SK-MEL-5 (cell line): Measurements from ENCODE around the gene FRMD4A. TPM values are rescaled to one million over a fixed set of nuclear protein-coding genes. Genes with fewer than 3 reads are reported as not detected.
A peak's percentile ranks its signal among the peaks of the same experiment; 100 is the strongest.

Experiments used
- DNase-seq: peaks from one replicate; pipeline ENCODE4 v3.0.0-alpha.2; 2016; ENCODE audit warnings: low read depth, low spot score
- in situ Hi-C: cut with HindIII; loops from 2 replicates; pipeline ENCODE4 v1.10.0; 2016; ENCODE audit warnings: low sequenced_read_pairs, high pct_unique_total_duplicates, low pct_unique_long_range_greater_than_20kb
- total RNA-seq: library from RNA; depleted of rRNA; stranded (reverse); fragments of >200 nt; shearing (Covaris generic); gene quantifications from 2 replicates; pipeline ENCODE4 v1.2.3, GENCODE V29; 2014

FRMD4A gene
- total RNA-seq, 1 experiment from 2014 or later = 9.9 TPM

GRCh38 chr10:13695588-13695987 is 635.1 kb downstream of the FRMD4A start:
- in situ Hi-C loops = no loop called here
- no peak for DNase-seq

GRCh38 chr10:13693783-13694700 is 636.7 kb downstream of the FRMD4A start:
- in situ Hi-C loops = no loop called here
- no peak for DNase-seq

DNA sequence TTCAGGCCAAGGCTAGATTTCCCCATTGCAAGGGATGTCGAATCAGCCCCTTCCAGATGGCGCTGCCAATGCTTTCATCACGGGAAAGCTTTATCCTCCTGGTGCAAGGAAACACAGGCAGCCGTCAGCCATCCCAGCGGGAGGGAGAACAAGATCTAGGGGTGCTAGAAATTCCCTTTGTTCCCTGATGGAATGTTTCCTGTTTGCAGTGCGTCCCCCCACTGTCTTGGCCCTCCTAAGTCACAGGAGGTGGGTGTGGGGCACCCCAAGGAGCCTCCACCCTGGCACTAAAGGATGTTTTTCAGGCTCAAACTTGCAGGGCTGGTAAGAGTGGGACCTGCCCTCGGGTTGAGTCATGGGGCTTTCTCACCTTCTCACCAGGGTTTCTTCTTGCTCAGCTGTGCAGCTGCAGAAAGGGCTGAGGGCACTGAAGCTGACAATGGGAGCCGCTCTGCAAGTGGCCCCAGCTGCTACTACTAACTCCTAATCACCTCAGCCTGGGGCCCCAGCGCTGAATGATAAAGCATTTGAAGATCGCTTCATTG is 640.4 kb downstream of the FRMD4A start:
- in situ Hi-C loops = no loop called here
- no peak for DNase-seq

GRCh38 chr10:13686331-13686752 is 644.4 kb downstream of the FRMD4A start:
- no peak for DNase-seq
- in situ Hi-C loops = no loop called here

DNA sequence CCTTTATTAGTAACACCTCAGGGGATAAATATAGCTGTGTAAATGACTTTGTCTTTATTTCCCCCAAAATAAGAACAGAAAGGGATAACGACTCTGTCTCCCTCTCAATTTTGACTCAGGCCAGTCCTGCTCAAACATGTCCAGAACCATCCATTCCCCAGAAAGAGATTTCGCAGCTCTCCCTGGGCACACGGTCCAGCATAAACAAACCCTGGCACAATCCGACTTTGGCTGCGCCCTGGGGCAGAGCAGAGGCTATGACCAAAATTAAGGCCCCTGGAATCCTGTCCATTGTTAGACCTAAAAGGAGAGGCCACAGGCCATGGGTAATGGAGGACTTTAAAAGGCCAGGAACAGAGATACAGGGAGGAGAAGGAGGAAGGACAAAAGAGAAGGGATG is 644.8 kb downstream of the FRMD4A start:
- DNase-seq = no peak
- in situ Hi-C loops = no loop called here

DNA sequence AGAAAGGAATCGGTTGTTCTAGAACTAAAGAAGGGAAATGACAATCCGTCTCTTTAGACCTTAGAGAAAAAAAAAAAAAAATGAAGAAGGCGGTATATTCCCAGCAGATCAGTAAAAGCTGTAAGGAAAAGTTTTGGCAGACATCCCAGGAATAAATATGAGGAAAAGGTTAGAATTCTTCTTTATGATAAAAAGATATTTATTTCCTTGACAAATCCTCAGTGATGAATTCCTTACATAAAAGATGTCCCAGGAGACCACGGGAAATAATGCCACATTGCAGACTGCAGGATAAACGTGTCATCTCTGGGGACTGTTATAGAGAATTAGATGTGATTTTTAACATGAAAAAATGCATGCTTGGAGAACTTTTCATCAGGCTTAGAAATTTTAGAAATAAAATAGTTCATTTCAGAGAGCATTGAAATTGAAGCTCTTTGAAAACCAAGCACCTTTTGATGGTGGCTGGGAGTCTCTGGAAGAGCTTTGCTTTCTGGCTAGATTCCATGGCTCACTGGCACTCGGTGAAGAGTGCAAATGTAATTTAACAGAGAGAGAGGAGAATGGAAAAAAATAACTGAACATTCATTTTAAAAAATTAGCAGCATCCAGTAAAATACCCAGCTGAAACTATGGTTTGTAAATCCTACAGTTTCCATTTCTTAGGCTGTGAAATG is 645.8 kb downstream of the FRMD4A start:
- DNase-seq = no peak
- in situ Hi-C loops = no loop called here

GRCh38 chr10:13684252-13684791 is 646.4 kb downstream of the FRMD4A start:
- in situ Hi-C loops = no loop called here
- DNase-seq = peak; percentile 97

- no peak for DNase-seq
- in situ Hi-C loops = no loop called here
These were observed 647.7 kb downstream of the FRMD4A start for GRCh38 chr10:13683017-13683416.

- no peak for DNase-seq
- in situ Hi-C loops = no loop called here
These were observed 648.8 kb downstream of the FRMD4A start for GRCh38 chr10:13681960-13682359.

DNA sequence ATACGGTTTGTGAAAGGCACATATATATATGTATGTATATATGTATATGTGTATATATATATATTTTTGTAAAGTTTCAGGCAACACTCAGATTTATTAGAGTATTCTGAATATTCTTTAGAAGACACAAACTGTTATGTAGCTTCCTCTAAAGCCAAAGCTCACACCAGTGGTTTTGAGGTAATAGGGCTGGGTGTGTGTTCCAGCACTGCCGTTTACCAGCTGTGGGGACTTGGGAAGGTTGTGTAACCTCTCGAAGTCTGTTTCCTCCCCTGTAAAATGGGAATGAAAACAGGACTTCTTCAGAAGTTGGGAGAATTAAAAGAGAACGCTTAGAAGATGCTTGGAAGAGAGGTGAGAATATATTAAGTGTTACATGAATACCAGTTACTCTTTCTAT is 649.2 kb downstream of the FRMD4A start:
- DNase-seq = no peak
- in situ Hi-C loops = no loop called here

DNA sequence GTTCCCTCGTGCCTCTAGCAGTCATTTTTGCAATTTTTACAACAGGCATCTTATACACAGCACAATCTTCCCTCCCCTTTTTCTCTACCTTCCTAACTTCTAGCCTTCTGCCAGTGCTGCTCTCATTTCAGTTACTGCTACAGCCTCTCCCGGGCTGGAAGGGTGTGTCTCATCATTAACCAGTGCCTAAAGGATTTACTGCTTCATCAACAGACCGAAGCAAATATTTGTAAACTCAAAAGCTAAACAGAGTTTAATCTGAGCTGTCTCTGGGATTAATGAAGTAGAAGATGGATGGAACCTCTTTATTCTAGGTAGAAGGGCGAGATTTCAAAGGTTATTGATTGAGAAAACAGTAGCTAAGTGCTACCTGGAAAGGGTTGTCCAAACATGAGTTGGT is 649.6 kb downstream of the FRMD4A start:
- in situ Hi-C loops = no loop called here
- DNase-seq = no peak

- in situ Hi-C loops = no loop called here
These were observed 652.5 kb downstream of the FRMD4A start for GRCh38 chr10:13678101-13678843.

GRCh38 chr10:13674645-13675588 is 655.8 kb downstream of the FRMD4A start:
- in situ Hi-C loops = no loop called here

More at GRCh38 chr10:13678101-13678843, 652.5 kb downstream of the FRMD4A start:
- DNase-seq = no peak

GRCh38 chr10:13673156-13673555 is 657.6 kb downstream of the FRMD4A start:
- no peak for DNase-seq
- in situ Hi-C loops = no loop called here

More at GRCh38 chr10:13674645-13675588, 655.8 kb downstream of the FRMD4A start:
- no peak for DNase-seq

GRCh38 chr10:13672548-13672947 is 658.2 kb downstream of the FRMD4A start:
- DNase-seq = no peak
- in situ Hi-C loops = no loop called here

DNA sequence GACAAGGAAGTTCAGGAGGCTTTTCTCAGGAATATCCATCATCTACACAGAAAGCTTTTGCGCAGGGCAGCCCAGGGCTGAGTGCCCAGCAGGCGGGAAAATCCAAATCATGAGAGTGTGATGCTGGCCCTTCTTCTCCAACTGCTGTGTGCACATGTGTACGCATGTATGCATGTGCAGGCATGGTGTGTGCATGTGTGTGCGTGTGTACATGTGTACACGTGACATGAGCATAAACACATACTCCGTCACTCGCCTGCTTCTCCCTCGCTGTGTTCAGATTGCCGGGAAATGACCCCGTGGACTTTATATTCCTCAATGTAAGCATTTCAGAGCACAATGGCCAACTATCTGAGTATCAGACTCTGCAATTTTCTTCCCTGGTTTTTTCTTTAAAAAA is 658.8 kb downstream of the FRMD4A start:
- DNase-seq = no peak
- in situ Hi-C loops = no loop called here

DNA sequence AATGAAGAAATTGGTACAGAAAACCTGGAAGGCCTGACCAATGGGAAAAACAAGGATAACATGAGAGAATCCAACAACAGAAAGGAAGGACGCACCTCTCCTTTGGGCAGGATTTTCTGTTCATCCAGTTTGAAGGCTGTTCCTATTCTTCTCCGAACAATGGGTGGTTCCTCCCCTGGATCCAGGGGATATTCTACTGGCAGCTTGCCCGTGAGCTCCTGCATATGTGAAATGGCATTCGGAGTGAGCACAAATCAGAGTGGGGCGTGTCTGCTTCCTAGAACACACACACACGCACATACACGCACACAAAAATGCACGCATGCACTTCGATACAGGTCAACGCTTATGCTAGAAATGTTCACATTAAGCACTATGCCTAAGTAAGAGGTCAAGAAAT is 660.4 kb downstream of the FRMD4A start:
- in situ Hi-C loops = no loop called here
- no peak for DNase-seq
